ENCODE data around the gene DGKI.

GRCh38 chr7:137844677-137845425 is 1.9 kb downstream of the DGKI start:
- TF ChIP-seq EZH2 (IDR thresholded peaks at IDR 0.05; ENCODE audit: borderline replicate concordance, low read length): no peak
- no peak for TF ChIP-seq CTCF (IDR thresholded peaks at IDR 0.05; ENCODE audit: low read length)
